ENCODE results near the gene ZFAND6. TPM values are rescaled to one million over a fixed set of nuclear protein-coding genes. Genes with fewer than 3 reads are reported as not detected.

The ZFAND6 gene
- total RNA-seq, 2 donors from 2014 or later, result 39.3 to 46.6 TPM

- DNase-seq (ENCODE audit: low spot score) (no peak), ATAC-seq (no peak)
- Mint-ChIP-seq H3K4me1 (ENCODE audit: low read depth in 2 of 2) (peaks cover 20 to 26% of the 10 kb centered on the region in 2 donors), H3K27ac (peak overlapping the region; percentile 86 to 88), H3K36me3 (peaks cover 22% of the 10 kb centered on the region), H3K27me3 (no peaks in the 10 kb centered on the region), H3K9me3 (no peaks in the 10 kb centered on the region), H3K4me3 (no peak overlapping the region)
Observed at GRCh38 chr15:80162059-80162554, 102.6 kb downstream of the ZFAND6 start.

DNA sequence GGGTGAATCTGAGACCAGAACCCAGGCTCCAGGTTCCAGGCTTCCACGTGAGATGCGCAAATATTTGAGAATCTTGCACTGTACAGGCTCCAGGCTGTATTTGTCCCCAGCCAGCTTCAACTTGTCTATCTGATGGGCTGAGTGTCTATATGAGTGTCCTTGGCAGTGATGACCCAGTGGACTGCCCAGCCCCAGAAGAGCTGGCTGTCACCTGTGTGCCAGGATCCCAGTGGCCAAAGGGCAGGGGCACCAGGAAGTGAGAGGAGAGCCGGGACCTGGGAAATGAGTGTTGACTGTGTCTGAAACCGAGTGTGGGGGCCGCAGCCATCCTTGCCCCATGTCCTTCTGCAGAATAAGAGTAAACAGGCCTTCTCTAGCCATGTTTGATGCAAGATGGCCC is 103.7 kb downstream of the ZFAND6 start:
- ATAC-seq (no peak), DNase-seq (ENCODE audit: low spot score) (no peak)
- Mint-ChIP-seq H3K4me1 (ENCODE audit: low read depth in 2 of 2) (peaks cover 20 to 26% of the 10 kb centered on the region in 2 donors), H3K9me3 (no peaks in the 10 kb centered on the region), H3K27ac (no peak overlapping the region), H3K27me3 (no peaks in the 10 kb centered on the region), H3K36me3 (peaks cover 22% of the 10 kb centered on the region), H3K4me3 (no peak overlapping the region)

DNA sequence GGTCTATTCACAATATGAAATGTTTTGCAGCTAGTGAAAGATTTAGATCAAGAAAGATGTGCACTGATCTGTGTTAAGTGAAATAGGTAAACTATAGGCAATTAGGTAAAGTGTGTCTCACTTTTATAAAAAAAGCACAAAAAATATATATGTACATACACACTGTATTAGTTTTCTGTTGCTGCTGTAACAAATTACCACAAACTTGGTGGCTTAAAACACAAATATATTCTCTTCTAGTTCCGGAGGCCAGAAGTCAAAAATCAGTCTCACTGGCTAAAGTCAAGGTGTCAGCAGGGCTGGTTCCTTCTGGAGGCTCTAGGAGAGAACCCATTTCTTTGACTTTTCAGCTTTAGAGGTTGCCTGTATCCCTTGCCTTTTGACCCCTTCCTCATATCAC is 104.4 kb downstream of the ZFAND6 start:
- DNase-seq (ENCODE audit: low spot score) (no peak), ATAC-seq (no peak)
- Mint-ChIP-seq H3K9me3 (no peaks in the 10 kb centered on the region), H3K27me3 (no peaks in the 10 kb centered on the region), H3K4me1 (ENCODE audit: low read depth in 2 of 2) (peaks cover 20 to 26% of the 10 kb centered on the region in 2 donors), H3K4me3 (no peak overlapping the region), H3K27ac (no peak overlapping the region), H3K36me3 (peaks cover 22% of the 10 kb centered on the region)

DNA sequence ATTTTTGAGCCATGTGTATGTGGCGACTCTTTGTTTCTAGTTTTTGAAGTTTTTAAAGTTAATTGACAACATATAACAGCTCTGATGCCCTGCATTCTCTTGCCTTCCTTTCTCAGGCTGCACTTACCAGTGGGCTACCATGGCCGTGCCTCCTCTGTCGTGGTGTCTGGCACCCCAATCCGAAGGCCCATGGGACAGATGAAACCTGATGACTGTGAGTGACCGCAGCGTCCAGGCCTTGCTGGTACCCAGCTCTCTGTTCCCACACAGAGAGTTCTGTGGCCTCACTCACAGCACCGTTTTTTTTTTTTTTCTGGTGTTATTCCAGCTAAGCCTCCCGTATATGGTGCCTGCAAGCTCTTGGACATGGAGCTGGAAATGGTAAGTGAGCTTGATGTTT is 108.5 kb downstream of the ZFAND6 start:
- Mint-ChIP-seq H3K36me3 (peaks cover 7% of the 10 kb centered on the region), H3K4me3 (no peak overlapping the region), H3K27ac (no peak overlapping the region), H3K27me3 (no peaks in the 10 kb centered on the region), H3K9me3 (no peaks in the 10 kb centered on the region), H3K4me1 (ENCODE audit: low read depth in 2 of 2) (no peaks in the 10 kb centered on the region)
- DNase-seq (ENCODE audit: low spot score), result no peak
- no peak for ATAC-seq

- no peak for DNase-seq (ENCODE audit: low spot score)
- no peak overlapping the region for H3K27ac Mint-ChIP-seq
- H3K4me3 Mint-ChIP-seq, result no peak overlapping the region
- H3K9me3 Mint-ChIP-seq, result no peaks in the 10 kb centered on the region
- ATAC-seq, result no peak
- peaks cover 7% of the 10 kb centered on the region for H3K36me3 Mint-ChIP-seq
- H3K4me1 Mint-ChIP-seq (ENCODE audit: low read depth in 2 of 2), result no peaks in the 10 kb centered on the region
- no peaks in the 10 kb centered on the region for H3K27me3 Mint-ChIP-seq
Observed at GRCh38 chr15:80168421-80168820, 108.9 kb downstream of the ZFAND6 start.

DNA sequence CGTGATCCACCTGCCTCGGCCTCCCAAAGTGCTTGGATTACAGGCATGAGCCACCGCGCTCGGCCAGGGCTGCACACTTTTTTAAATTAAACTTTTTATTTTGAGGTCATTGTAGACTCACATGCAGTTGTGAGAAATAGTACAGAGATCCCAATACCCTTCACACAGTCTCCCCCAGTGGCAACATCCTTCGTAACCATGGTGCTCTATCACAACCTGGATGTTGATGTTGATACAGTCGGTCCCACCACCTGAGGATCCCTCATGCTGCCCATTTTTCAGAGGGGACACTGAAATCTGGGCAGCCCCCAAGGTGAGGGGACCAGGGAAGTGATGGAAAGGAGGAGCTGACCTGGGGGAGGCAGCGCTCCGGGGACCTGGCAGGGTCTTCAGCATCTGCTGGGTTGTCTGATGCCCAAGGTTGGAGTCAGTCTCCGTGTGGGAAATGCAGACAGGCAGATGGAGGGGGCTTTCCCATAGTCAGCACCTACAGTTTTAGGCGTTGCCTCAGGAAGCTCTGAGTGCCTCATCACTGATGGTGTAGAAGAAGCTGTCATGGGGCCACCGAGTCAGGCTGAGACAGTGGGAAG is 110.4 kb downstream of the ZFAND6 start:
- H3K9me3 Mint-ChIP-seq, result no peaks in the 10 kb centered on the region
- no peaks in the 10 kb centered on the region for H3K4me1 Mint-ChIP-seq (ENCODE audit: low read depth in 2 of 2)
- no peaks in the 10 kb centered on the region for H3K36me3 Mint-ChIP-seq
- no peaks in the 10 kb centered on the region for H3K27me3 Mint-ChIP-seq
- no peak overlapping the region for H3K27ac Mint-ChIP-seq
- no peak for ATAC-seq
- no peak overlapping the region for H3K4me3 Mint-ChIP-seq
- DNase-seq (ENCODE audit: low spot score), result no peak

GRCh38 chr15:80170596-80170995 is 111.1 kb downstream of the ZFAND6 start:
- no peak overlapping the region for H3K27ac Mint-ChIP-seq

DNA sequence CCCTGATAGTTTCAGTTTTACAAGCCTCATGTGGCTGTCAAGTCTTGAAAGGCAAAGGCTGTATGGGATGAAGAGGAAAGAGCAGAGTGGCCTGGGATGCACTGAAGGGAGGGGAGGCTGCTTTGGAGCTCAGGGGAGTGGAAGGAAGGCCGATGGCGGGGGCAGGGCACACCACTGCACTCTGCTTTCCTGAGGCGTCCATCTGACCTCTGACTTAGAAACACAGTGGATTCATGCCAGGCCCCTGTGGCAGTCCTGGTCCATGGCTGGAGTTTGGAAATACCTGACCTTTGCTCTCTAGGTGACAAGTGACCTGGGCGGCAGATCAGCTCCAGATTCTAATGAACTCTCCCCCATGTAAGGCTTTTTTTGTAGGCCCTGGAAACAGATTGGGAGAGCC is 112.3 kb downstream of the ZFAND6 start:
- DNase-seq (ENCODE audit: low spot score) (no peak), ATAC-seq (no peak)
- no peaks in the 10 kb centered on the region for H3K9me3 Mint-ChIP-seq
- H3K4me1 Mint-ChIP-seq (ENCODE audit: low read depth in 2 of 2), result no peaks in the 10 kb centered on the region
- no peak overlapping the region for H3K4me3 Mint-ChIP-seq
- H3K27ac Mint-ChIP-seq, result no peak overlapping the region
- no peaks in the 10 kb centered on the region for H3K36me3 Mint-ChIP-seq
- H3K27me3 Mint-ChIP-seq, result no peaks in the 10 kb centered on the region

More at GRCh38 chr15:80170596-80170995, 111.1 kb downstream of the ZFAND6 start:
- Mint-ChIP-seq H3K36me3 (no peaks in the 10 kb centered on the region), H3K4me3 (no peak overlapping the region), H3K4me1 (ENCODE audit: low read depth in 2 of 2) (no peaks in the 10 kb centered on the region), H3K9me3 (no peaks in the 10 kb centered on the region), H3K27me3 (no peaks in the 10 kb centered on the region)
- ATAC-seq, result no peak
- DNase-seq (ENCODE audit: low spot score), result no peak

GRCh38 chr15:80172401-80172800 is 112.9 kb downstream of the ZFAND6 start:
- Mint-ChIP-seq H3K4me1 (ENCODE audit: low read depth in 2 of 2) (no peaks in the 10 kb centered on the region), H3K36me3 (no peaks in the 10 kb centered on the region), H3K4me3 (no peak overlapping the region), H3K9me3 (no peaks in the 10 kb centered on the region), H3K27ac (no peak overlapping the region), H3K27me3 (no peaks in the 10 kb centered on the region)
- DNase-seq (ENCODE audit: low spot score), result no peak
- ATAC-seq, result no peak

DNA sequence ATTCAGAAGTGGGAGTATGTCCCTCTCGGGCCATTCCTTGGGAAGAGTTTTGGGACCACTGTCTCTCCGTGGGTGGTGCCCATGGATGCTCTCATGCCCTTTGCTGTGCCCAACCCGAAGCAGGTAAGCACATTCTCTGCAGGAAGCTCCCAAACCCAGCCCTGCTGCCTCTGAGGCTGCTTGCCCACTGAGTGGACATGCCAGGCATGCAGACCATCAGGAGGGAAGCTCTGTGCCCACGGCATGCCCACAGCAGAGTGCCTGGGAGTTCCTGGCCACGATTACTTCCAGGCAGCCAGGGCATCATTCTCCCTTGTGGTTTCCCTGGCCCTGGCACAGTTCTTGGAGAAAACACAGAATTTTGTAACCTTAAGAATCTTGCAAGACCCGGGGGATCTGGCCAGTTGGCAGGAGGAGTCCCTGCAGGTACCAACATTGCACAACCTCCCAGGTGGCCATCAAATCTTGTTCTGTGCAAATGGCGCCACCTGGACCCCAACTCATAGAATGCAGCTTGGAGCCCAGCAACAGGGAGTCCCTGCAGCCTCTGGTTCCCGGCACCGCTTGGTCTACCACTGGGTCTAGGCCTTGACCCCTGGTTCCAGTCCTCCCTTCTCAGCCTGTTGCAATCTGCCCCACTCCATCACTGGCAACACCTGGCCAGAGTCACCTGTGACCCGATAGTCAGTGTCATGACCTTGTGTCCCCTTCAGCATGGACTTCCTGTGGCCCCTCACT is 113.7 kb downstream of the ZFAND6 start:
- H3K4me3 Mint-ChIP-seq, result no peak overlapping the region

GRCh38 chr15:80174017-80174746 is 114.7 kb downstream of the ZFAND6 start:
- DNase-seq (ENCODE audit: low spot score) (no peak), ATAC-seq (no peak)
- Mint-ChIP-seq H3K9me3 (no peaks in the 10 kb centered on the region), H3K4me3 (no peak overlapping the region), H3K36me3 (no peaks in the 10 kb centered on the region), H3K27me3 (no peaks in the 10 kb centered on the region), H3K4me1 (ENCODE audit: low read depth in 2 of 2) (no peaks in the 10 kb centered on the region), H3K27ac (peak overlapping the region in 1 of 2 donors; percentile 4)

More for the DNA sequence above, 113.7 kb downstream of the ZFAND6 start:
- DNase-seq (ENCODE audit: low spot score) (peak; percentile 68), ATAC-seq (peak; percentile 64 to 72)
- Mint-ChIP-seq H3K4me1 (ENCODE audit: low read depth in 2 of 2) (no peaks in the 10 kb centered on the region), H3K9me3 (no peaks in the 10 kb centered on the region), H3K27ac (peak overlapping the region in 1 of 2 donors; percentile 4), H3K36me3 (no peaks in the 10 kb centered on the region), H3K27me3 (no peaks in the 10 kb centered on the region)

DNA sequence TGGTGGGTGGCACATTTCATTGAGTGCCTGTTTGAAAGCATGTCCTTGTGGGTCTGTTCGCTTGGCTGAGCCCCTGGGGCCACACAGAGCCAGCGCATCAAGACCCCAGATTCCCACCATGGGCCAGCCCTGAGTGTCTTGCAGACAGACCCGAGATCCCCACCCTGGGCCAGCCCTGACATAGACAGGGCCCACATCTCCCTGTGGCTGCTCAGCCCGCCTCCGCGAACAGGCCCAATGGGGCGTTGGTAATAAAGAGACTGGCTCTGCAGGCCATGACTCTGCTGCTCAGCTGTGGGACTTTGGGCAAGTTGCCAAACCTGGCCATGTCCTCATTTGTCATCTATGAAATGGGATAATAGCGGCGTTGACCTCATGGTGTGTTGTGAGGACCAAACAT is 116.0 kb downstream of the ZFAND6 start:
- no peaks in the 10 kb centered on the region for H3K4me1 Mint-ChIP-seq (ENCODE audit: low read depth in 2 of 2)
- H3K36me3 Mint-ChIP-seq, result no peaks in the 10 kb centered on the region
- ATAC-seq (no peak), DNase-seq (ENCODE audit: low spot score) (no peak)
- H3K27me3 Mint-ChIP-seq, result no peaks in the 10 kb centered on the region
- no peaks in the 10 kb centered on the region for H3K9me3 Mint-ChIP-seq
- H3K27ac Mint-ChIP-seq, result peak overlapping the region in 1 of 2 donors; percentile 24
- H3K4me3 Mint-ChIP-seq, result no peak overlapping the region

- no peak for ATAC-seq
- no peaks in the 10 kb centered on the region for H3K4me1 Mint-ChIP-seq (ENCODE audit: low read depth in 2 of 2)
- peak overlapping the region in 1 of 2 donors; percentile 24 for H3K27ac Mint-ChIP-seq
Observed at GRCh38 chr15:80176443-80176842, 117.0 kb downstream of the ZFAND6 start.

GRCh38 chr15:80177156-80177555 is 117.7 kb downstream of the ZFAND6 start:
- Mint-ChIP-seq H3K36me3 (peaks cover 5% of the 10 kb centered on the region), H3K4me1 (ENCODE audit: low read depth in 2 of 2) (no peaks in the 10 kb centered on the region), H3K27me3 (no peaks in the 10 kb centered on the region), H3K27ac (no peak overlapping the region), H3K9me3 (no peaks in the 10 kb centered on the region), H3K4me3 (no peak overlapping the region)
- ATAC-seq (no peak), DNase-seq (ENCODE audit: low spot score) (no peak)

More at GRCh38 chr15:80176443-80176842, 117.0 kb downstream of the ZFAND6 start:
- DNase-seq (ENCODE audit: low spot score), result no peak
- H3K36me3 Mint-ChIP-seq, result no peaks in the 10 kb centered on the region
- H3K4me3 Mint-ChIP-seq, result no peak overlapping the region
- no peaks in the 10 kb centered on the region for H3K27me3 Mint-ChIP-seq
- H3K9me3 Mint-ChIP-seq, result no peaks in the 10 kb centered on the region

All from natural killer cell treated with Interleukin-12 subunit alpha and Interleukin-12 subunit beta and Interleukin-15 and Interleukin-18, amount 100 ng/mL, for 72 hours (primary cell).